ENCODE results near the gene LPCAT2. TPM values are rescaled to one million over a fixed set of nuclear protein-coding genes. Genes with fewer than 3 reads are reported as not detected.

Gene LPCAT2
- total and polyA plus RNA-seq, 4 donors: 0.96 to 4.2 (median 2.7) TPM

DNA sequence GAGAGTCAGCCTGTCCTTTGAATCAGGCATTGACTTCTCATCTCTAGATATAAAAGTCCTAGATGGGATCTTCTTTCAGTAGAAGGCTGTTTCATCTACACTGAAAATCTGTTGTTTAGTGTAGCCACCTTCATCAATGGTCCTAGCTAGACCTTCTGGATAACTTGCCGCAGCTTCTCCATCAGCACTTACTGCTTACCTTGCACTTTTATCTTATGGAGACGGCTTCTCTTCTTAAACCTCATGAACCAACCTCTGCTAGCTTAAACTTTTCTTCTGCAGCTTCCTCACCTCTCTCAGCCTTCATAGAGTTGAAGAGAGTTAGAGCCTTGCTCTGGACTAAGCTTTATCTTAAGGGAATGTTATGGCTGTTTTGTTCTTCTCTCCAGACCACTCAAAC is 35.3 kb upstream of the LPCAT2 start:
- whole genome bisulfite sequencing: 95% methylated on average over 2 of the region's 2 CpGs
- TF ChIP-seq EGR1 (IDR thresholded peaks at IDR 0.05; ENCODE audit: low read depth in 2 of 2) (no peak), YY1 (IDR thresholded peaks at IDR 0.05) (no peak), RAD21 (IDR thresholded peaks at IDR 0.05) (no peak), FOXA1 (IDR thresholded peaks at IDR 0.05) (no peak), HNF4G (IDR thresholded peaks at IDR 0.05) (no peak), HNF4A (conservative IDR thresholded peaks at IDR 0.05) (no peak), GABPA (IDR thresholded peaks at IDR 0.05 in 1 of 2, conservative IDR thresholded peaks at IDR 0.05 in 1 of 2) (no peak)
- no peak overlapping the region for H3K4me3 ChIP-seq (ENCODE audit: low read depth in 1 of 3, low read length in 3 of 3)
- DNase-seq (ENCODE audit: low spot score): no peak
- H3K9ac ChIP-seq (ENCODE audit: low read depth in 1 of 2, low read length in 2 of 2): no peak overlapping the region
- H3K36me3 ChIP-seq (ENCODE audit: control insufficient read depth in 4 of 4, insufficient read depth in 3 of 4, low read depth in 1 of 4, low read length in 3 of 4): no peaks in the 10 kb centered on the region
- H3K27ac ChIP-seq (ENCODE audit: low read depth in 1 of 2, low read length in 2 of 2): no peak overlapping the region
- H3K27me3 ChIP-seq (ENCODE audit: control insufficient read depth in 4 of 4, insufficient read depth in 4 of 4, low read length in 3 of 4): peaks cover 0 to 5% (median under 1%) of the 10 kb centered on the region in 4 donors
- H3K4me1 ChIP-seq (ENCODE audit: control insufficient read depth in 4 of 4, insufficient read depth in 4 of 4, low read length in 3 of 4): no peaks in the 10 kb centered on the region
- no peaks in the 10 kb centered on the region for H3K9me3 ChIP-seq (ENCODE audit: control insufficient read depth in 4 of 4, low read length in 3 of 4)

DNA sequence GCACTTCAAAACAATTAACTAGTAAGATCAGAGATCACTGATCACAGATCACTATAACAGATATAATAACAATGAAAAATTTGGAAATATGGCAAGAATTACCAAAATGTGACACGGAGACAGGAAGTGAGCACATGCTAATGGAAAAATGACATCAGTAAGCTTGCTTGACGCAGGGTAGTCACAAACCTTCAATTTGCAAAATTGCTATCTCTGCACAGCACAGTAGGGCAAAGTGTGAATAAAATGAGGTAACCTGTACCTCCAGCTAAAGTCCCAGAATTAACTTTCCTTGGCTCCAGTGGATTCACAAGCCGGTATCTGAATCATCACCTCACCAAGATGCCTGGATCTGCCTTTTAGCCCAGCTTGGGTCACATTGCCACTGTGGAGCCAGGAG is 34.1 kb upstream of the LPCAT2 start:
- Histone ChIP-seq H3K4me1 (ENCODE audit: control insufficient read depth in 4 of 4, insufficient read depth in 4 of 4, low read length in 3 of 4) (peaks cover 0 to 7% (median 2%) of the 10 kb centered on the region in 4 donors), H3K4me3 (ENCODE audit: low read depth in 1 of 3, low read length in 3 of 3) (no peak overlapping the region), H3K27ac (ENCODE audit: low read depth in 1 of 2, low read length in 2 of 2) (no peak overlapping the region), H3K36me3 (ENCODE audit: control insufficient read depth in 4 of 4, insufficient read depth in 3 of 4, low read depth in 1 of 4, low read length in 3 of 4) (no peaks in the 10 kb centered on the region), H3K9ac (ENCODE audit: low read depth in 1 of 2, low read length in 2 of 2) (no peak overlapping the region), H3K9me3 (ENCODE audit: control insufficient read depth in 4 of 4, low read length in 3 of 4) (no peaks in the 10 kb centered on the region), H3K27me3 (ENCODE audit: control insufficient read depth in 4 of 4, insufficient read depth in 4 of 4, low read length in 3 of 4) (peaks cover 0 to 5% (median 1%) of the 10 kb centered on the region in 4 donors)
- WGBS: 95% methylated on average over 3 of the region's 3 CpGs
- DNase-seq (ENCODE audit: low spot score): no peak
- TF ChIP-seq, protein P1, sequence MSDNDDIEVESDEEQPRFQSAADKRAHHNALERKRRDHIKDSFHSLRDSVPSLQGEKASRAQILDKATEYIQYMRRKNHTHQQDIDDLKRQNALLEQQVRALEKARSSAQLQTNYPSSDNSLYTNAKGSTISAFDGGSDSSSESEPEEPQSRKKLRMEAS (IDR thresholded peaks at IDR 0.05): no peak
- TF ChIP-seq FOXA2 (IDR thresholded peaks at IDR 0.05) (no peak), GABPA (IDR thresholded peaks at IDR 0.05 in 1 of 2, conservative IDR thresholded peaks at IDR 0.05 in 1 of 2) (no peak), EGR1 (IDR thresholded peaks at IDR 0.05; ENCODE audit: low read depth in 2 of 2) (no peak), RAD21 (IDR thresholded peaks at IDR 0.05) (no peak), RXRA (IDR thresholded peaks at IDR 0.05) (no peak)
- TF ChIP-seq, protein P2, sequence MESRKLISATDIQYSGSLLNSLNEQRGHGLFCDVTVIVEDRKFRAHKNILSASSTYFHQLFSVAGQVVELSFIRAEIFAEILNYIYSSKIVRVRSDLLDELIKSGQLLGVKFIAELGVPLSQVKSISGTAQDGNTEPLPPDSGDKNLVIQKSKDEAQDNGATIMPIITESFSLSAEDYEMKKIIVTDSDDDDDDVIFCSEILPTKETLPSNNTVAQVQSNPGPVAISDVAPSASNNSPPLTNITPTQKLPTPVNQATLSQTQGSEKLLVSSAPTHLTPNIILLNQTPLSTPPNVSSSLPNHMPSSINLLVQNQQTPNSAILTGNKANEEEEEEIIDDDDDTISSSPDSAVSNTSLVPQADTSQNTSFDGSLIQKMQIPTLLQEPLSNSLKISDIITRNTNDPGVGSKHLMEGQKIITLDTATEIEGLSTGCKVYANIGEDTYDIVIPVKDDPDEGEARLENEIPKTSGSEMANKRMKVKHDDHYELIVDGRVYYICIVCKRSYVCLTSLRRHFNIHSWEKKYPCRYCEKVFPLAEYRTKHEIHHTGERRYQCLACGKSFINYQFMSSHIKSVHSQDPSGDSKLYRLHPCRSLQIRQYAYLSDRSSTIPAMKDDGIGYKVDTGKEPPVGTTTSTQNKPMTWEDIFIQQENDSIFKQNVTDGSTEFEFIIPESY (IDR thresholded peaks at IDR 0.05): no peak
- TF ChIP-seq, protein P3, sequence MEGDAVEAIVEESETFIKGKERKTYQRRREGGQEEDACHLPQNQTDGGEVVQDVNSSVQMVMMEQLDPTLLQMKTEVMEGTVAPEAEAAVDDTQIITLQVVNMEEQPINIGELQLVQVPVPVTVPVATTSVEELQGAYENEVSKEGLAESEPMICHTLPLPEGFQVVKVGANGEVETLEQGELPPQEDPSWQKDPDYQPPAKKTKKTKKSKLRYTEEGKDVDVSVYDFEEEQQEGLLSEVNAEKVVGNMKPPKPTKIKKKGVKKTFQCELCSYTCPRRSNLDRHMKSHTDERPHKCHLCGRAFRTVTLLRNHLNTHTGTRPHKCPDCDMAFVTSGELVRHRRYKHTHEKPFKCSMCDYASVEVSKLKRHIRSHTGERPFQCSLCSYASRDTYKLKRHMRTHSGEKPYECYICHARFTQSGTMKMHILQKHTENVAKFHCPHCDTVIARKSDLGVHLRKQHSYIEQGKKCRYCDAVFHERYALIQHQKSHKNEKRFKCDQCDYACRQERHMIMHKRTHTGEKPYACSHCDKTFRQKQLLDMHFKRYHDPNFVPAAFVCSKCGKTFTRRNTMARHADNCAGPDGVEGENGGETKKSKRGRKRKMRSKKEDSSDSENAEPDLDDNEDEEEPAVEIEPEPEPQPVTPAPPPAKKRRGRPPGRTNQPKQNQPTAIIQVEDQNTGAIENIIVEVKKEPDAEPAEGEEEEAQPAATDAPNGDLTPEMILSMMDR (IDR thresholded peaks at IDR 0.05; ENCODE audit: low read depth, low read length, missing input control): no peak

DNA sequence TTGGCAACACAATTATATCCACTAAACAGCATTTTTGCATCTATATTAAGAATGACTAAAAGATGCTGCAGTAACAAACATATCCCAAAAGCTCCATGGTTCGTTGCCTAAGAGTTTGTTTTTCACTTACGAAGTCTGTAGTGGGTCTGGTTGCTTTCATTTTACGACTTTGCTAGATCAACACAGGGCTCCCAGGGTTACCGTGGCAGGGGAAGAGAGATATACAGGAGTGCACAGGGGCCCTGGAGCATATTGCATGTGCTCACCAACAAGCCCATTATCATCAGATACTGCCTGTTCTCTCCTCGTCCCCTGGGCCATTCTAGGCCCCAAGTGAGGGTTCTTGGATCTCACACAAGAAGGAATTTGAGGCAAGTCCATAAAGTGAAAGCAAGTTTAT is 33.0 kb upstream of the LPCAT2 start:
- H3K9ac ChIP-seq (ENCODE audit: low read depth in 1 of 2, low read length in 2 of 2): no peak overlapping the region
- peaks cover 0 to 9% (median 1%) of the 10 kb centered on the region in 4 donors for H3K27me3 ChIP-seq (ENCODE audit: control insufficient read depth in 4 of 4, insufficient read depth in 4 of 4, low read length in 3 of 4)
- no peaks in the 10 kb centered on the region for H3K36me3 ChIP-seq (ENCODE audit: control insufficient read depth in 4 of 4, insufficient read depth in 3 of 4, low read depth in 1 of 4, low read length in 3 of 4)
- WGBS: 56% methylated on average over 5 of the region's 5 CpGs
- H3K9me3 ChIP-seq (ENCODE audit: control insufficient read depth in 4 of 4, low read length in 3 of 4): no peaks in the 10 kb centered on the region
- H3K4me3 ChIP-seq (ENCODE audit: low read depth in 1 of 3, low read length in 3 of 3): no peak overlapping the region
- no peak for DNase-seq (ENCODE audit: low spot score)
- peaks cover 0 to 14% (median 3%) of the 10 kb centered on the region in 4 donors for H3K4me1 ChIP-seq (ENCODE audit: control insufficient read depth in 4 of 4, insufficient read depth in 4 of 4, low read length in 3 of 4)
- no peak overlapping the region for H3K27ac ChIP-seq (ENCODE audit: low read depth in 1 of 2, low read length in 2 of 2)
- TF ChIP-seq NR2F2 (IDR thresholded peaks at IDR 0.05) (no peak), EGR1 (IDR thresholded peaks at IDR 0.05; ENCODE audit: low read depth in 2 of 2) (no peak), JUND (IDR thresholded peaks at IDR 0.05) (no peak), FOXA2 (IDR thresholded peaks at IDR 0.05) (no peak), TAF1 (conservative IDR thresholded peaks at IDR 0.05) (no peak), YY1 (IDR thresholded peaks at IDR 0.05) (no peak), GABPA (IDR thresholded peaks at IDR 0.05 in 1 of 2, conservative IDR thresholded peaks at IDR 0.05 in 1 of 2) (no peak)
- TF ChIP-seq, protein P4, sequence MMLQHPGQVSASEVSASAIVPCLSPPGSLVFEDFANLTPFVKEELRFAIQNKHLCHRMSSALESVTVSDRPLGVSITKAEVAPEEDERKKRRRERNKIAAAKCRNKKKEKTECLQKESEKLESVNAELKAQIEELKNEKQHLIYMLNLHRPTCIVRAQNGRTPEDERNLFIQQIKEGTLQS (IDR thresholded peaks at IDR 0.05): no peak
- TF ChIP-seq, protein P2 (IDR thresholded peaks at IDR 0.05): no peak
- TF ChIP-seq, protein P5, sequence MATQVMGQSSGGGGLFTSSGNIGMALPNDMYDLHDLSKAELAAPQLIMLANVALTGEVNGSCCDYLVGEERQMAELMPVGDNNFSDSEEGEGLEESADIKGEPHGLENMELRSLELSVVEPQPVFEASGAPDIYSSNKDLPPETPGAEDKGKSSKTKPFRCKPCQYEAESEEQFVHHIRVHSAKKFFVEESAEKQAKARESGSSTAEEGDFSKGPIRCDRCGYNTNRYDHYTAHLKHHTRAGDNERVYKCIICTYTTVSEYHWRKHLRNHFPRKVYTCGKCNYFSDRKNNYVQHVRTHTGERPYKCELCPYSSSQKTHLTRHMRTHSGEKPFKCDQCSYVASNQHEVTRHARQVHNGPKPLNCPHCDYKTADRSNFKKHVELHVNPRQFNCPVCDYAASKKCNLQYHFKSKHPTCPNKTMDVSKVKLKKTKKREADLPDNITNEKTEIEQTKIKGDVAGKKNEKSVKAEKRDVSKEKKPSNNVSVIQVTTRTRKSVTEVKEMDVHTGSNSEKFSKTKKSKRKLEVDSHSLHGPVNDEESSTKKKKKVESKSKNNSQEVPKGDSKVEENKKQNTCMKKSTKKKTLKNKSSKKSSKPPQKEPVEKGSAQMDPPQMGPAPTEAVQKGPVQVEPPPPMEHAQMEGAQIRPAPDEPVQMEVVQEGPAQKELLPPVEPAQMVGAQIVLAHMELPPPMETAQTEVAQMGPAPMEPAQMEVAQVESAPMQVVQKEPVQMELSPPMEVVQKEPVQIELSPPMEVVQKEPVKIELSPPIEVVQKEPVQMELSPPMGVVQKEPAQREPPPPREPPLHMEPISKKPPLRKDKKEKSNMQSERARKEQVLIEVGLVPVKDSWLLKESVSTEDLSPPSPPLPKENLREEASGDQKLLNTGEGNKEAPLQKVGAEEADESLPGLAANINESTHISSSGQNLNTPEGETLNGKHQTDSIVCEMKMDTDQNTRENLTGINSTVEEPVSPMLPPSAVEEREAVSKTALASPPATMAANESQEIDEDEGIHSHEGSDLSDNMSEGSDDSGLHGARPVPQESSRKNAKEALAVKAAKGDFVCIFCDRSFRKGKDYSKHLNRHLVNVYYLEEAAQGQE (IDR thresholded peaks at IDR 0.05): no peak

All from liver (tissue), 9 donors.